Astrocyte (in vitro differentiated cells and primary cell): ENCODE data around the gene GPR119. TPM values are rescaled to one million over a fixed set of nuclear protein-coding genes. Genes with fewer than 3 reads are reported as not detected.

Experiments used
- DNase-seq: peaks from one replicate; pipeline ENCODE4 v3.0.0-alpha.2; 2010; ENCODE audit warnings: low read depth
- FAIRE-seq: peaks from 2 replicates; lab custom pipeline; 2011; peaks lifted over from hg19 to GRCh38; lab: Jason Lieb, UNC
- H2AFZ ChIP-seq: 2 replicates; pipeline ENCODE4 v1.6.0; 2012; ENCODE audit warnings: low read depth, low read length, inconsistent platforms
- H3K27ac ChIP-seq: 2 replicates; pipeline ENCODE4 v1.5.1; 2011; ENCODE audit warnings: low read depth, low read length, inconsistent platforms
- H3K27me3 ChIP-seq: 2 replicates; pipeline ENCODE4 v1.6.0; 2011; ENCODE audit warnings: low read length, inconsistent platforms; ENCODE audit not compliant: insufficient read depth
- H3K36me3 ChIP-seq: 2 replicates; pipeline ENCODE4 v1.5.1; 2011; ENCODE audit warnings: low read length, inconsistent platforms; ENCODE audit not compliant: insufficient read depth
- H3K4me1 ChIP-seq: 2 replicates; pipeline ENCODE4 v1.5.1; 2011; ENCODE audit warnings: low read length, inconsistent platforms; ENCODE audit not compliant: insufficient read depth
- H3K4me2 ChIP-seq: 2 replicates; pipeline ENCODE4 v1.6.0; 2012; ENCODE audit warnings: low read length, inconsistent platforms
- H3K4me3 ChIP-seq: 2 replicates; pipeline ENCODE4 v1.5.1; 2011; ENCODE audit warnings: low read depth, mild to moderate bottlenecking, low read length, inconsistent platforms; ENCODE audit not compliant: insufficient read depth
- H3K79me2 ChIP-seq: 2 replicates; pipeline ENCODE4 v1.6.0; 2012; ENCODE audit warnings: mild to moderate bottlenecking, low read length, inconsistent platforms; ENCODE audit not compliant: insufficient read depth
- H3K9ac ChIP-seq: 2 replicates; pipeline ENCODE4 v1.6.0; 2012; ENCODE audit warnings: mild to moderate bottlenecking, low read length, inconsistent platforms
- H3K9me3 ChIP-seq: 2 replicates; pipeline ENCODE4 v1.5.1; 2012; ENCODE audit warnings: low read depth, mild to moderate bottlenecking, low read length, inconsistent platforms; ENCODE audit not compliant: insufficient read depth
- H4K20me1 ChIP-seq: 2 replicates; pipeline ENCODE4 v1.6.0; 2012; ENCODE audit warnings: low read length, inconsistent platforms; ENCODE audit not compliant: insufficient read depth
- H3K27ac Mint-ChIP-seq: one replicate; pipeline ENCODE4 v1.8.0; 2021; ENCODE audit warnings: mild to moderate bottlenecking, mixed read lengths; ENCODE audit not compliant: unreplicated experiment
- H3K27me3 Mint-ChIP-seq: one replicate; pipeline ENCODE4 v1.8.0; 2021; ENCODE audit warnings: low read depth, mixed read lengths; ENCODE audit not compliant: unreplicated experiment
- H3K36me3 Mint-ChIP-seq: one replicate; pipeline ENCODE4 v1.8.0; 2021; ENCODE audit warnings: low read depth, mixed read lengths; ENCODE audit not compliant: unreplicated experiment
- H3K4me1 Mint-ChIP-seq: one replicate; pipeline ENCODE4 v1.8.0; 2021; ENCODE audit warnings: low read depth, mixed read lengths; ENCODE audit not compliant: unreplicated experiment
- H3K4me3 Mint-ChIP-seq: one replicate; pipeline ENCODE4 v1.8.0; 2021; ENCODE audit warnings: mild to moderate bottlenecking, moderate library complexity, mixed read lengths; ENCODE audit not compliant: unreplicated experiment
- H3K9me3 Mint-ChIP-seq: one replicate; pipeline ENCODE4 v1.8.0; 2021; ENCODE audit warnings: mild to moderate bottlenecking, mixed read lengths; ENCODE audit not compliant: unreplicated experiment
- EZH2 ChIP-seq: IDR thresholded peaks from 2 replicates; pipeline ENCODE4 v1.6.1; 2012; ENCODE audit warnings: mild to moderate bottlenecking, low read length, inconsistent platforms; ENCODE audit not compliant: insufficient read depth
- total RNA-seq: library from RNA; stranded (reverse); gene quantifications from 2 replicates; pipeline ENCODE4 v1.2.1, GENCODE V29; 2021
- TF ChIP-seq, protein P1 (sequence below): IDR thresholded peaks from 2 replicates; pipeline ENCODE4 v1.5.1; 2011; ENCODE audit warnings: low read depth, mild to moderate bottlenecking, inconsistent platforms, low read length, moderate library complexity; ENCODE audit not compliant: insufficient read depth

Gene GPR119
- total RNA-seq, 1 donor from 2014 or later, result not detected

DNA sequence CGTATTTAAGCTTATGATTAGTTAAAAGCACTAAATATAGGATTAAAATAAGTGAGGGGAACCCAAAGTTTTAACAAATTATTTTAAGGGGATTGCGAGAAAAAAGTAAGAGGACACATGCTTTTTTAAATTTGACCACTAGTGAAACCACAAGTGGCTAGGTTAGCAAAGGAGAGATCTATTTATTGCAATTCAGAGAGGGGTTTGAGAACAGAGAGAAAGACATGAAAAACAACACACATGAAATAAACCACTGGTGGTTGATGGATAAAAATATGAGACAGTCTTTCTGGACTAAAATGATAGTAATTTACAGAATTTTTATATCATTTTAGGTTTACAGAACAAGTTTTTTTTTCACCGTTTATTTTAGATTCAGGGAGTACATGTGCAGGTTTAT, 33.9 kb downstream of the GPR119 start:
- FAIRE-seq, result peak; percentile 90
- Histone ChIP-seq H3K27ac (no peak overlapping the region), H3K36me3 (peaks cover 3% of the 10 kb centered on the region), H3K4me3 (no peak overlapping the region), H3K4me2 (no peak overlapping the region), H3K27me3 (no peaks in the 10 kb centered on the region), H3K79me2 (no peaks in the 10 kb centered on the region), H4K20me1 (no peaks in the 10 kb centered on the region), H3K9me3 (no peaks in the 10 kb centered on the region), H3K9ac (no peak overlapping the region), H3K4me1 (no peaks in the 10 kb centered on the region), H2AFZ (no peak overlapping the region)
- TF ChIP-seq, protein P1, sequence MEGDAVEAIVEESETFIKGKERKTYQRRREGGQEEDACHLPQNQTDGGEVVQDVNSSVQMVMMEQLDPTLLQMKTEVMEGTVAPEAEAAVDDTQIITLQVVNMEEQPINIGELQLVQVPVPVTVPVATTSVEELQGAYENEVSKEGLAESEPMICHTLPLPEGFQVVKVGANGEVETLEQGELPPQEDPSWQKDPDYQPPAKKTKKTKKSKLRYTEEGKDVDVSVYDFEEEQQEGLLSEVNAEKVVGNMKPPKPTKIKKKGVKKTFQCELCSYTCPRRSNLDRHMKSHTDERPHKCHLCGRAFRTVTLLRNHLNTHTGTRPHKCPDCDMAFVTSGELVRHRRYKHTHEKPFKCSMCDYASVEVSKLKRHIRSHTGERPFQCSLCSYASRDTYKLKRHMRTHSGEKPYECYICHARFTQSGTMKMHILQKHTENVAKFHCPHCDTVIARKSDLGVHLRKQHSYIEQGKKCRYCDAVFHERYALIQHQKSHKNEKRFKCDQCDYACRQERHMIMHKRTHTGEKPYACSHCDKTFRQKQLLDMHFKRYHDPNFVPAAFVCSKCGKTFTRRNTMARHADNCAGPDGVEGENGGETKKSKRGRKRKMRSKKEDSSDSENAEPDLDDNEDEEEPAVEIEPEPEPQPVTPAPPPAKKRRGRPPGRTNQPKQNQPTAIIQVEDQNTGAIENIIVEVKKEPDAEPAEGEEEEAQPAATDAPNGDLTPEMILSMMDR, result no peak
- TF ChIP-seq EZH2, result no peak
- Mint-ChIP-seq H3K4me3 (no peak overlapping the region), H3K36me3 (no peaks in the 10 kb centered on the region), H3K27ac (no peak overlapping the region), H3K4me1 (no peaks in the 10 kb centered on the region), H3K27me3 (no peaks in the 10 kb centered on the region), H3K9me3 (no peaks in the 10 kb centered on the region)
- no peak for DNase-seq

DNA sequence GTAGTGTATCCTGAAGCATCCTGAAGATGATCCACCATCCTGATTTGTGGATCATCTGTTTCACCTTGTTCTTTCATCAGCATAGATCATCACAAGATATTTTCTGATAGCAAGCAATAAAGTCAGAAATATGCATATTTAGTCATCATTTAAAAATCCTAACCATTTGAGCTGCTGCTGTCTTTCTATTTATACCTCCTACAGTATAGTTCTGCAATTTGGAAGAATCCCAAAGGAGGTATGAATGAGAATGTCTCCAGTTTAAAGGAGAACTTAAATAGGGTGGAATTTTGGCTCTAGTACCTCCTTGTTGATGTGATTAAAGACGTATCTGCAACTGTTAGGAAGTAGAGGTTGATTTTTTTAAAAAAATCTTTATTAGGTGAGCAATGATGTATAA, 38.2 kb downstream of the GPR119 start:
- H3K36me3 ChIP-seq, result peaks cover 3% of the 10 kb centered on the region
- H2AFZ ChIP-seq, result no peak overlapping the region
- no peaks in the 10 kb centered on the region for H4K20me1 ChIP-seq
- Mint-ChIP-seq H3K36me3 (no peaks in the 10 kb centered on the region), H3K27me3 (no peaks in the 10 kb centered on the region), H3K4me1 (peaks cover 10% of the 10 kb centered on the region), H3K27ac (no peak overlapping the region), H3K4me3 (no peak overlapping the region), H3K9me3 (no peaks in the 10 kb centered on the region)
- H3K4me1 ChIP-seq, result peaks cover 8% of the 10 kb centered on the region
- TF ChIP-seq EZH2, result no peak
- TF ChIP-seq, protein P1, result no peak
- peak overlapping the region; percentile 45 for H3K4me2 ChIP-seq
- H3K9me3 ChIP-seq, result no peaks in the 10 kb centered on the region
- H3K27ac ChIP-seq, result peak overlapping the region; percentile 62
- DNase-seq (peak; percentile 47), FAIRE-seq (peak; percentile 99)
- no peaks in the 10 kb centered on the region for H3K27me3 ChIP-seq
- no peak overlapping the region for H3K9ac ChIP-seq
- no peak overlapping the region for H3K4me3 ChIP-seq
- H3K79me2 ChIP-seq, result no peaks in the 10 kb centered on the region

DNA sequence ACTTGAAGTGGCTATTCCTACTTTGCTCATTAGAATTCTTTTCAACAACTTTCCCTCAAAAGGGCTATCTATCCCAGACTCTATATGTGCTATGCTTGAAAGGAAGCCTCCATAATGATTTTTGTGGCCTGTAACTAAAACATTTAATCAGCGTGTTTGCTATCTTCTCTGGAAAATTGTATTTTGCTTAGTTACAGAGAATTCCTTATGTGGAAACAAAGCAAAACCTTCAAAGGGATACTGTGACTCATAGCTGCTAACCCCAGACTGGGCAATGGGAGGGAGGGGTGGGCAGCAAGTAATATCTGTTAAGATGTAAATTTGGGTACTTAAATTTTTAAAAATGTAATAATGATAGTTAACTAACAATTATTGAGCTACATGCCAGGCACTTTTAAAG, 42.1 kb downstream of the GPR119 start:
- Mint-ChIP-seq H3K27ac (no peak overlapping the region), H3K4me3 (peak overlapping the region; percentile 66), H3K27me3 (no peaks in the 10 kb centered on the region), H3K9me3 (no peaks in the 10 kb centered on the region), H3K36me3 (no peaks in the 10 kb centered on the region), H3K4me1 (peaks cover 16% of the 10 kb centered on the region)
- H3K27ac ChIP-seq, result peak overlapping the region; percentile 41
- no peaks in the 10 kb centered on the region for H3K36me3 ChIP-seq
- no peaks in the 10 kb centered on the region for H3K9me3 ChIP-seq
- no peaks in the 10 kb centered on the region for H4K20me1 ChIP-seq
- H2AFZ ChIP-seq, result no peak overlapping the region
- peak overlapping the region; percentile 15 for H3K9ac ChIP-seq
- peaks cover 6% of the 10 kb centered on the region for H3K79me2 ChIP-seq
- peaks cover 8% of the 10 kb centered on the region for H3K4me1 ChIP-seq
- no peaks in the 10 kb centered on the region for H3K27me3 ChIP-seq
- FAIRE-seq (peak; percentile 88), DNase-seq (peak; percentile 50)
- peak overlapping the region; percentile 41 for H3K4me2 ChIP-seq
- no peak overlapping the region for H3K4me3 ChIP-seq
- TF ChIP-seq, protein P1, result no peak
- no peak for TF ChIP-seq EZH2
